HS-27A (cell line): ENCODE data around the gene MIS18A.
"Not testable (repeated sequence)": the region's sequence is repeated elsewhere in the genome, so short reads cannot be mapped to it uniquely, and the experiment has no call there.

Experiments used
- DNase-seq: peaks from one replicate; pipeline ENCODE4 v3.0.0-alpha.2; 2012; ENCODE audit warnings: low read depth, missing footprints

MIS18A gene

DNA sequence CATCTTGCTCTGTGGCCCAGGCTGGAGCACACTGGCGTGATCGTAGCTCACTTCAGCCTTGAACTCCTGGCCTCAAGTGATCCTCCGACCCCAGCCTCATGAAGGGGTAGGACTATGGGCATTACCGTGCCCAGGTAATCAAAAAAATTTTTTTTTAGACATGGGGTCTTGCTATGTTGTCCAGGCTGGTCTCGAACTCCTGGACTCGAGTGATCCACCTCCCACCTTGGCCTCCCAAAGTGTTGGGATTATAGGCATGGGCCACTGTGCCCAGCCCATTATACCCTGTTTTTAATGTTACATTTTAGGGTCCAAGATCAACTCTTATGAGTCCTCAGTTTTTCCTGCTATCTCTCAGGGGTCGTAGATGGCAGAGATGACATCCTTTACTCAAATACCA, 26.1 kb upstream of the MIS18A start:
- no peak for DNase-seq

DNA sequence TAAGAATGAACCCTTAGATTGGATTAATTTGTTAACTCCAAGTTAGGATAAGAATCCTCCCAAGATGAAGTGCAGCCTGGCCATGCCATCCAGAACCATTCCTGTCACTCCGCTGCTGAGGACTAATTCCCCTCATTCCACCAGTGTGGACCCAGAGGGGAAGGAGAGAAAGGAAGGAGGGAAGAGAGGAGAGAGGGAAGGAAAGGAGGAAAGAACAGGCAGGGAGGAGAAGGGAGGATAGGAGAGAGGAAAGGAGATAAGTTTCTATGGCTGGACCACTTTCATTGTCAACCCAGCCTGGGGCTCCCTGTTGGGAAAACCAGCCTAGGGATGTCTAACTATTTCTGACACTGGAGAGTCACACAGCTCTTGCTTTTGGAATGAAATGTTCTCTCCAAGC, 24.5 kb upstream of the MIS18A start:
- DNase-seq, result no peak

DNA sequence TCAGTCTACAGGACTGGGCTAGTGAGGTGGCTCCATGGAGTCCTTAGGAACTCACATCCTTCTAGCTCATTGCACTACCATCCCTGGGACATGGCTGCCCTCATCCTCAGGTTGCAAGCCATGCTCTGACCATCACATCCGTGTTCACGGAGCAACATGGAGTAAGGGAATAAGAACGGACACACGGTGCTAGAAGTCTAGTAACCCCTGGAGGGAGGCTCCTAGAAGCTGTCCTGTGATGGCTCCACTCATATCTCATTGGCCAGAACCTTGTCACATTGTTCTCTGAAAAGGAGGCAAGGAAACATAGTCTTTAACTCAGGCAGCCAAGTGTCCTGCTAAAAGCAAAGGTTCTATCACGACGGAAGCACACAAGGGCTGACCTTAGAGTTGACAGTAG, 23.7 kb upstream of the MIS18A start:
- no peak for DNase-seq

DNA sequence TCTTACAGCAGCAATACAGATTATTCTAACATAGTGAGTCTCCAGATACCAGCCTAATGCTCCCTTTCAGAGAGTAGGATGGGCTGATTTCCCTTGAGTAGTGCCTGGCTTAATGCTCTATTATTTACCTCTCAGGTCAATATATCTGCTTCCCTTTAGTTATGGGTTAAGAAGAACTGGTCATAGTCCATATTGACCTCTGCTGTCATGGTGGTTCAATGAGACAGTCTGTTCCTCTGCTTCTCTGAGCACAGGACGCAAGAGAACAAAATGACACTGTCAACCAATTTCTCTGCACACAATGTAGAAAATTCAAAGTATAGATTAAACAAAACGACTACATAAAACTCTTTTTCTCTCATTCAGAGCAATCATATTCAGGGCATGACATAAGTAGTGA, 22.7 kb upstream of the MIS18A start:
- DNase-seq, result no peak

DNA sequence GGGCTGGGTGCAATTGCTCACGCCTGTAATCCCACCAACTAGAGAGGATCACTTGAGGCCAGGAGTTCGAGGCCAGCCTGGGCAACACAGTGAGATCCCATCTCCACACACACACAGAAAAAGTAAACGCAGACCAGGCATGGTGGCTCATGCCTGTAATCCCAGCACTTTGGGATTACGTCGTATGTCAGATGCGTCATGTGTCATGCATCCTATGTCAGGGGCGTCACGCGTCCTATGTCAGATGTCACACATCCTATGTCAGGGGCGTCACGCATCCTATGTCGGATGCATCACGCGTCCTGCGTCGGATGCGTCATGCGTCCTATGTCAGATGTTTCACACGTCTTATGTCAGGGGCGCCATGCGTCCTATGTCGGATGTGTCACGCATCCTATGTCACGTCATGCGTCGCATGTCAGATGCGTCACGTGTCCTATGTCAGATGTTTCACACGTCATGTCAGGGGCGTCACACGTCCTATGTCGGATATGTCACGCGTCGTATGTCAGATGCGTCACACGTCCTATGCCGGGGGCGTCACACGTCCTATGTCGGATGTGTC, 21.4 kb upstream of the MIS18A start:
- no peak for DNase-seq

DNA sequence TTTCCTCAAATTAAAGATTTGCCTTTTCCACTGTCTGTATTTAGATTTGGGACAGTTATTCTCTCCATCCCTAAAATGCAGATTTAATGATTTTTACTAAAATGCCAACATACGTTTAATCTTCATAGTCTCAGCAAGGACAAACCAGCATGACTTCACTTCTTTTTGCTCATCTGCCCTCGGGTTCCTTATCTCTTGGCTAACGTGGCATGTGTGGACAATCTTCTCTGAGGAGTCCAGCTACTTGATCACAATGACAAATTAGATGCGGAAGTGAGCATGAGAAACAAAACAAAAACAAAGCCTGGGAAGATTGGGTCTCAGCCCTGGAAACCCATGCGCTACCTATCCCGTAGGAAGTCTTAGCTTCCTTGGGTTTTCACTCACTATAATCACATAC, 20.8 kb upstream of the MIS18A start:
- DNase-seq, result no peak

DNA sequence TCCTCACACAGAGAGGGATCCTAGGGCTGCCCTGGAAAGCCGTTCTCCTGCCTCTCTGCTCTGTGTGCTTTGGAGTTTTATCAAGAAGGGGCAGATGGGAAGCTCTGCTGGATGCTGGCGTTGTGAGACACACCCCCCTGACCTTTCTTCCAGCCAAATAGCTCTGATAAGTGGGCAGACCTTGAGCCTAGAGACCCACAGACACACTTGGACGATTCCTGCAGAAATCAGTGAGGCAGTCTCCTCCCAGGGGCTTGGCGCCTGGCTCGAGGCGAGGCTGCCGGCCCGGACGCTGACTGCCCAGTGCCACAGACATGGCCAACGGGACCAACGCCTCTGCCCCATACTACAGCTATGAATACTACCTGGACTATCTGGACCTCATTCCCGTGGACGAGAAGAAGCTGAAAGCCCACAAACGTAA, 19.8 kb upstream of the MIS18A start, which contains the start of gene MRAP:
Gene MRAP, plus strand, starts transcription at position 198 of the 424 bp plus-strand sequence. Its CDS starts 117 bp downstream, at position 315.
- no peak for DNase-seq

DNA sequence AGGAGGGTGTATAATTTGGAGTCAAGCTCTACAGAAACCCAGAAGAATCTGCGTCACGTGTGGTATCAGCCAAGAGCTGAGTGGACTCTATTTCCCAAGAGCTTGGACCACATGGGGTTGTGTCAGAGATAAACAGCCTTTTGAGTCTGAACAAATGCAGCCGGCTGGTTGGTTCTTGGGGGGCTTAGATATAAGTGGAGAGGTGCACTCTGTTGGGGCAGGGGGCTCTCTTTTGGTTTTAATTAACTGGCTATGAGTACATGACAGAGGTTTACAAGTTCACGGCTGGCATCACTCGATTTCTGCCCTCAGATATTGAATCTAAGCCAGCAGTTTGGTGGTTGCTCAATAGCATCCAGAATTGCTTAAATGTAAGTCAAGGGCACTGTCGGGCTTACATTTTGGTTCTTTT, 19.3 kb upstream of the MIS18A start:
- no peak for DNase-seq

DNA sequence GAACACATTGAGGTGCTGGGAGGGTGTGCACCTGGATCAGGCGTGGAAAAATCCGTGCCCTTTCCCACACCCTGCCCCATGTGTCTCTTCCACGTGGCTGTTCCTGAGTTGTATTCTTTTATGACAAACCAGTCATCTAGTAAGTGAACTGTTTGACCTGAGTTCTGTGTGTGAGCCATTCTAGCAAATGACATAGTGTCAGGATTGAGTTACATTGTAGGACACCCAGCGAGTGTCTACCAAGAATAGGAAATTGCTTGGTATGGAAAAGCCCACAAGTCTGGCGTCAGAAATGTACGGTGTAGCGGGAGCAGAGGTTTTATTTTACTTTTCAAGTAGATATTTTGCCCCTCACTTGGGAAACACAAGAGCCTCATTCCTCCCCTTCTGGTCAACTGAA, 18.6 kb upstream of the MIS18A start:
- DNase-seq, result no peak

DNA sequence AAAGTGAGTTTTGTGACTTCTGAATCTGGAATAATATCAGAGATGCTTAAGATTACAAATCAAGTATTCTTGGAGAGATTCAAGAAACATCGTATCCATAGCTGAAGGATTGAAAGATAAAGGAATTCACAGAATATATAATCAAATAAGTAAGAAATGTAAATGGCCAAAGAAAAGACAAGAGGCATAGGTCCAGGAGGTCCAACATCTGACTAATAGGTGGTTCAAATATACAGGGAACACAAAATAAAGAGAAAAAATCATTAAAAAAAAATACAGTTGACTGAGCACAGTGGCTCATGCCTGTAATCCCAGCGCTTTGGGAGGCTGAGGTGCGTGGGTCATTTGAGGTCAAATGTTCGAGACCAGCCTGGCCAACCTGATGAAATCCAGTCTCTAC, 6.6 kb upstream of the MIS18A start:
- DNase-seq, result no peak

DNA sequence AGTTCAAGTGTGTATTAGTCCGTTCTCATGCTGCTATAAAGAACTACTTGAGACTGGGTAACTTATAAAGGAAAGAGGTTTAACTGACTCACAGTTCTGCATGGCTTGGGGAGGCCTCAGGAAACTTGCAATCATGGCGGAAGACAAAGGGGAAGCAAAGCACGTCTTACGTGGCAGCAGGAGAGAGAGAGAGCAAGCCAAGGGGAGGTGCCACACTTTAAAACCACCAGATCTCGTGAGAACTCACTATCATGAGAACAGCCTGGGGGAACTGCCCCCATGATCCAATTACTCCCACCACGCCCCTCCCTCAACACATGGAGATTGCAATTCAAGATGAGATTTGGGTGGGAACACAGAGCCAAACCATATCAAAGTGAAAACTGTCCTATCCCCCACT, 4.1 kb upstream of the MIS18A start:
- DNase-seq, result no peak

DNA sequence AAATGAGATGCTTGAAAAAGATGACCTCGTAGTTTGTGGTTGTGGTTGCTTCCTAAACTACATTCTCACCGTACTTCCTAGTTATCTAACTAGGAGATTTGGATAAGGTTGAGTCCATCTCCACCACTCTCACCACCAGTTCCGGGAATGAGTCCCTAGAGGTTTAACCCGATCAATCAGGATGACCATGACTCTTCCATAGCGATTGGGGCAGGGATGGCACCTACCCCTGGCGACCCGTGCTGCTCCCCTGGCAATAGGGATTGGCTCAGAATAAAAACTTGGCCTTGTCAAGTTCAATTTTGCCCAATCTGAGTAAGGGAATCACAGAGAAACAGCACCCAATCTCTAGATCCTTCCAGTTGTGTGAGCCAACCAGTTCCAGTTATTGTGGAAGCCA, 2.7 kb upstream of the MIS18A start:
- no peak for DNase-seq

DNA sequence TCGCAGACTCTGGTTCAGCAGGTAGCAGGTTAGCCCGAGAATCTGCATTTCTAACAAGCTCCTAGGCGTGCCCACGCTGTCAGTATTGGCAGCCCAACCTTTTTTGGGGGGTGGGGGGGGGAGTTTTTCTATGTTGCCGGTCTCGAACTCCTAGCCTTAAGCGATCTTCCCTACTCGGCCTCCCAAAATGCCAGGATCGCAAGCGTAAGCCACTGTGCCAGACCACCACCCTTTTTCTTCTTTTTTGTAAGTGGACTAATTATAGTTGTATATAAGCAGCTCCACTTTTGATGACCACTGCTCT, 480 bp upstream of the MIS18A start:
- DNase-seq, result no peak

DNA sequence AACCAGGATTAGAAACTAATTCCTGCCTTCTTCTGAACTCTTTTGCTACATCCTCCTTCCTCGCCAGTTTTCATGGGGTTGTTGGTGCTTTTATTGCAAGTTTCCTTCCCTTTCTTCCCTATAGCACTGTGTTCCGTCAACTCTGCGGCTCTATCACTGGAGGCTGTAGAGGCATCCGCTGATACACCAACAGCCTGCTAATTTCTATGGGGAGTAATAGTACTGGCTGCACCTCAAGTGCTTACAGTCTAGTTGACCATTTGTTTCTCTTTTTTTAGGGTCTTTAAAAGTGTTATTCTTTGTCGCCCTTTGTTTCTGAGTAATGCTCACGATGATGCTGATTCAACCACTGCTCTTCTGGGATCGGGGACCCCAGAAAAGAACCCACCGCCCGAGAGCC, 746 bp downstream of the MIS18A start:
- DNase-seq, result no peak

DNA sequence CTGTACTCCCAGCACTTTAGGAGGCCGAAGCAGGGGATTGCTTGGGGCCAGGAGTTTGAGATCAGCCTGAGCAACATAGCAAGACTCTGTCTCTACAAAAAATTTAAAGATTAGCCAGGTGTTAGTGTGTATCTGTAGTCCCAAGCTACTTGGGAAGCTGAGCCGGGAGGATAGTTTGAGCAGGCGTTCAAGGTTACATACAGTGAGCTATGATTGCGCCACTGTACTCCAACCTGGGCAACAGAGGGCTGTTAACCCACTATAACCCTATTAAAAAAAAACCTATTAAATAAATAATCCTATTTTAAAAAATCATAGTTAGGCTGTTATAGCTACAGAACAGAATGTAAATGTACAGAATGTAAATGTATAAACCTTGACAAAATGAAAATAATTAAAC, 2.2 kb downstream of the MIS18A start:
- no peak for DNase-seq

DNA sequence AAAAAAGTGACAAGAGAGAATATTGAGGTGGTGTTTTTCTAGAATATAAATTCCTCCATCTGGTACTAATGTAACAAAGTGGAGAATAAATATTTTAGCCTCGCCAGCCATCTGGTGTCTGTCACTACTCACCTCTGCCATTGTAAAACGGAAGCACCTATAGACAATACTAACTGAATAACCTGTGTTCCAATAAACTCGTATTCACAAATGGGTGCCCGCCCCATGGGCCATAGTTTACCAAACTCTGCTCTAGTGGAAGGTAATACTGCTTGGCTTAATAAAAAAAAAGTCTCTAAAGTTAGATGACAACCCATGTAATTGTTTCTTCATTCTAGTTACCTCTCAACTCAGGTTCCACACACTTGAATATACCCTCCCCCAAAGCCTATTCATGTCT, 8.1 kb downstream of the MIS18A start:
- no peak for DNase-seq

DNA sequence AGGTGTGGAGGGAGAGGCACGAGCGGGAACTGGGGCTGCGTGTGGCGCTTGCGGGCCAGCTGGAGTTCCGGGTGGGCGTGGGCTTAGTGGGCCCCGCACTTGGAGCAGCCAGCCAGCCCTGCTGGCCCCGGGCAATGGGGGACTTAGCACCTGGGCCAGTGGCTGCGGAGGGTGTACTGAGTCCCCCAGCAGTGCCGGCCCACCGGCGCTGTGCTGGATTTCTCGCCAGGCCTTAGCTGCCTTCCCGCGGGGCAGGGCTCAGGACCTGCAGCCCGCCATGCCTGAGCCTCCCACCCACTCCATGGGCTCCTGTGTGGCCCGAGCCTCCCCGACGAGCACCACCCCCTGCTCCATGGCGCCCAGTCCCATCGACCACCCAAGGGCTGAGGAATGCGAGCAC, 13.5 kb downstream of the MIS18A start:
- not testable (repeated sequence) for DNase-seq

DNA sequence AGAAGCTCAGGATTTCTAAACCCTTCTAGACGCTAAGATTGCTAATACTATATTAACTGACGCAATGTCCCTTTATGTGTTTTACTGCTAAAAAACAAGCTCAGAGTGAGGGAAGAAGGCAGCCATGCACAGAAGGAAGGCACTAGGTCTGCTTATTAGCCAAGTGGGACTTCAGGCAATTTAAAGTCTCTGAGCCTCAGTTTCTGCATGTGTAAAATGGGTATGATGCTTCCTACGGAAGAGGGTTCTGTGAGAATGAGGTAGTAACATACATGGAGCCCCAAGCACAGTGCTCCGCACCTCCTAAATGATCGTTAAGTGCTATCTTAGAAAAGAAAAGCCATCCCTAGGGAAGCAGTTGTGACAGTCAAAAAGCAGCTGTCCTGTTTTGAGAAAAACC, 16.9 kb downstream of the MIS18A start:
- DNase-seq, result no peak

DNA sequence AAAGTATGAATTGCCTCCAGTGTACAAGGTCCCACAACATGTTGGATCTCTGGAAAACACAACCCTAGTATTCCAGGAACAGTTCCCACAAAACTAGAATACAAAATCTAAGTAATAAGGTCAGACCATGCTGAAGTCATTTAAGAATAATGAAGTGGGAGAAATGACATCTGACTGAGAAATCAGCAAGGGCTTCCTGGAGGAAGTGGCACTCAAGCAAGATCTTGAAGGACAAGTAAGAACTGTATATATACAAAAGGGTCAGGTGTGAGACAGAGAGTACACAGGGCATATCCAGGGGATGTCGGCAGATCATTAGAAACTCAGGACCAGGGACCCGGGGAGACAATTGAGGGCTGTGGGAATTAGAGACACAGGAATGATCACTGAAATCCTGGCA, 18.7 kb downstream of the MIS18A start:
- no peak for DNase-seq

DNA sequence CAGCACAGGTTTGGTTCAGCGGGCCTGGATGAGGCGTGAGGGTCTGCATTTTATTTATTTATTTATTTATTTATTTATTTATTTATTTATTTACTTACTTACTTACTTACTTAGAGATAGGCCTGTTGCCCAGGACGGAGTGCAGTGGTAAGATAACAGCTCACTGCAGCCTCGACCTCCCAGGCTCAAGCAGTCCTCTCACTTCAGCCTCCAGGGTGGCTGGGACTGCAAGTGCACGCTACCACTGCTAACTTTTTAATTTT, 20.1 kb downstream of the MIS18A start:
- DNase-seq, result not testable (repeated sequence)

DNA sequence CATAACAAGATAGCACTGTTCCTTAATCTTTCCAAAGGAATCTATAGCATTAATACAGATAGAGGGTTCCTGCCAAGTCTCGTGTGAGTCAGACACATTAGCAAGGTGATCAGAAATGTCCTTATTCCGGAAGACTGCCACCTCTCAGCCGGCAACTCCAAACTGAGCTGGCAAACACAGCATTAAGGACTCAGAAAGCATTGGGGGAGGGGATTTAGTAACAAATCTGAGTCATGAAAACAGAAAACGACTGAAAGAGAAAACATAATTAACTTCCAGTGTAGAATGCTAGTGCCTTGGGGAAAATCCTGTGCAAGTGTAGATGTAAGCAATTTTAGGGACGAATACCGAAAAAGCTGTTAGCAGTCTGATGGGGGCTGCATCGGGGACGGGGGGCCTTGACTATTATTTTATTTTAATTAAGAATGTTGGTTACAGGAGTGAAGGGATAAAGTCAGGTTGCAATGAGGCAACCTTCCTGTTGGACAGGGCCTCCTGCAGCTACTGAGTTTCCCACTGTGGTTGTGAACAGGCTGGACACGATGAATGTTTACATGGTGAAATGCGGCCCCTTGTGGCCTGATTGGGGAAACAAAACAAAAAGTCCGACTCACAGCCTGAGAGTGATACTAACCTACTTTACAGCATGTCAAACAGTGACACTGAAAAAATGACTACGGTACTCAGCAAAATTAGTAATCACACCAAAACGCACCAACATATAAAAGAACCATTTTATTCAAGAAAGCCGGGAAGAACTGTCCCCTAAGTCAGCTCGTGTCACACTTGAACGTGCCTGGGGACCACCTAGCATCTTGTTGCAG, 20.7 kb downstream of the MIS18A start:
- no peak for DNase-seq

DNA sequence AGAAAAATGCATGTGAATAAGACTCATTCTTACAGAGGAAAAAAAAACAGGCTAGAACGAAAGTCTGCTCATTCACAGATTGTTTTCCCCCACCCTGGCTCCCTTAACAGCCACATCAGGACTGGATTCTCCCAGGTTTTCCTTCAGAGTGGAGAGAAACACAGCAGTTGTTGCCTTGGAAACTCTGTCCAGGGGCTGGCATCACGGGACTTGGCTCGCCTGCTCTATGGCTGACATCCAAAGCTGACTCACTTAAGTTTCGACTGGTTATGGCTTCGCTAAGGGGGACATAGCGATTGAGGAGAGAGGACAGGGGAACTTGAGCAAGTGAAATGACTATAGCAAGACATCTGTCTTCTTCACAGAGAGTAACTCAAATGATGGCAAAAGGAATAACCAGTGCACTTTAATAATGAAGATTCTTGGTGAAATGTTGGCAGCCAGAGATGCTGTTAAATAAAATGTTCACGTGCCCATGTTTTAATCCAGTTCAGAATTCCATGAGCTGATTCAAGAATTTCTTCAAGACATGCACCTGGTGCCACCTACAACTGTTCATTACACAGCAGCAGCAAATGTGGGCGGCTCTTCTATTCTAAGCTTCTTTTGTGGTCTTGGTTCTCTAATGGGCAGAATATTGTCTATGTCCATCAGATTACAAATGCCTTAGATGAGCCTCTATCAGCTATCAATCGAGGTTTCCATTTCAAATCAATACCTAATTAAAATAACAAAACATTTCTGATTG, 21.8 kb downstream of the MIS18A start:
- no peak for DNase-seq

DNA sequence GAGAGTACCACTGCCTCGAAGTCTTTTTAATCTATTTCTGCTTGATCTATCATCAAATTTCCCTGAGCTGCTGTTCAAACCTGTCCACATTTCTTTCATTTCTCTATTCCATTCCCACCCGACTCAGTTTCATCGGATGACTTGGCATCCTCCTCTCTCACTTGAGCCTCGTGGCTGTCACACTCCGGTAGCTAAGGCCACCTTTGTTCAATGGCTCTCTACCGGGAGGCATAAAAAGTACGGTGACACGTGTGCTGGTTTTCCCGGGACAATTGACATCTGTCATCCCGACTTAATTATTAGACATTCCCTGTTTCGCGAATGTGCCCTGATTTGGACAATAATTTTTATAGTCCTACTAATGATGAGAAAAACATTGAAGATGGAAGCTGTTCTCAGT, 22.6 kb downstream of the MIS18A start:
- DNase-seq, result no peak

DNA sequence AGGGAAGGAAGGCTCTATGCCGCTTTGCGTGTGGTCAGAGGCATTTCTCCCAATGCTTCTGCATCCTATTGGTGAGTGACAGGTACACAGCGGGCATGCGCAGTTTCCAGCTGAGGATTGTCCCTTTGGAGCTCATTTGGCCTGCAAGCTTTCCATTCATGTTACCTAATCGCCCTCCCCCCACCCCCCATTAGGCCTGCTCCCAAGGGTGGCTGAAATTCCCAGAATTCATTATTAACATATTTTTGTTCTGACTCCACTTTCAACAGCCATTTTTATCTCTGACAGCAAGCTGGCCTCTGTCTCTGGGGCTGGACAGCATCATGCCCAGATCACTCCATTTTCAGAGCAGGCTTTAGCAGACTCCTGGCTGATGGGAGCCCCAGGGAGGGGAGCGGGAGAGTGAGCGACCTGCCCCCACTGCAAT, 25.6 kb downstream of the MIS18A start:
- DNase-seq, result no peak
